SK-N-SH (cell line): ENCODE results near the gene OR4B1.

Experiments used
- CHD2 ChIP-seq: fragments of 150-350 bp; IDR thresholded peaks from 2 replicates; pipeline ENCODE4 v1.6.1; 2018; ENCODE audit warnings: low read length; ENCODE audit not compliant: partially characterized antibody
- CTCF ChIP-seq: fragments of 200-600 bp; sonication (generic); IDR thresholded peaks from 2 replicates; pipeline ENCODE4 v1.6.1; 2017; ENCODE audit warnings: antibody characterized with exemption, mild to moderate bottlenecking, moderate library complexity
- EZH2phosphoT487 ChIP-seq: fragments of 200-600 bp; sonication (generic); IDR thresholded peaks from 2 replicates; pipeline ENCODE4 v1.6.1; 2017; ENCODE audit warnings: low read depth, mixed run types, mild to moderate bottlenecking, antibody characterized with exemption, moderate library complexity, borderline replicate concordance
- FOXM1 ChIP-seq: IDR thresholded peaks from 2 replicates; pipeline ENCODE4 v1.4.0; 2012; ENCODE audit warnings: low read depth, mild to moderate bottlenecking
- MAX ChIP-seq: IDR thresholded peaks from 2 replicates; pipeline ENCODE4 v1.4.0; 2012; ENCODE audit warnings: low read depth
- RFX5 ChIP-seq: IDR thresholded peaks from 2 replicates; pipeline ENCODE4 v1.6.1; 2012; ENCODE audit warnings: mild to moderate bottlenecking, improper control_type of control experiment, low read length

GRCh38 chr11:48244804-48245203 lies 28.2 kb downstream of the OR4B1 start, which contains the start of gene OR4X2:
- TF ChIP-seq CTCF (no peak), FOXM1 (no peak), RFX5 (no peak), EZH2phosphoT487 (no peak), CHD2 (no peak), MAX (no peak)
